ENCODE measurements around the gene GPR6.
A peak's percentile ranks its signal among the peaks of the same experiment; 100 is the strongest.

GPR6 gene

DNA sequence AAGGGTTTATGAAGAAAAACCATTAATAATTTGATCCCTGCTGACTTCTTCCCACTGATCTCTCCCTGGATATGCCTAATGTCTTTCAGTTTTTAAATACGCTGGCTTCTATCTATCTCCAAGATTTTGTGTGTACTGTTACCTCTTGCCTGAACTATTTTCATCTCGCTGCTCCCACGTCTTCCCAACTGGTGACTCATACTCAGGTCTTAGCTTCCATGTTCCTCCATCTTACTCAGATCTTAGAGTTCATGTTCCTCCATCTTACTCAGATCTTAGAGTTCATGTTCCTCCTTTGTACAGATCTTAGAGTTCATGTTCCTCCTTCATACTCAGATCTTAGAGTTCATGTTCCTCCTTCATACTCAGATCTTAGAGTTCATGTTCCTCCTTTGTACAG lies 21.6 kb downstream of the GPR6 start:
- DNase-seq (ENCODE audit: low spot score): no peak

DNA sequence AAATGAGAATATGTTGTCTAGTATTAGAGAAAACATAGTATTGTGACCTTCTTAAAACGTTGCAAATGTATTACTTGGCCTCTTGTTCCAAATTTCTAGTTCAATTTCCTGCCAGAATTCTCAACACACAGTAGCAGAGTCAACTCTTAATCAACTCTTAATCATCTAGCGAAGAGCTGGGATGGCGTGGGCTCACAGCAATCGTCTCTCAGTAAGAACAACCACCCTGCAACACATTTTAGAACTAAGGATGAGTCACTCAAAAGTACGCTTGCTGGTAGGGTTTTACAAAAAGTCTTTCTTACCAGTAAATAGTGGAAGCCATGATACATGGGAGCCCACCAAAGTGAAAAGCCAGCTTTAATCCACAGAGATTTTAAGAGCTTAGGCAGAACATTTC lies 24.6 kb downstream of the GPR6 start:
- peak; percentile 71 for DNase-seq (ENCODE audit: low spot score)

DNA sequence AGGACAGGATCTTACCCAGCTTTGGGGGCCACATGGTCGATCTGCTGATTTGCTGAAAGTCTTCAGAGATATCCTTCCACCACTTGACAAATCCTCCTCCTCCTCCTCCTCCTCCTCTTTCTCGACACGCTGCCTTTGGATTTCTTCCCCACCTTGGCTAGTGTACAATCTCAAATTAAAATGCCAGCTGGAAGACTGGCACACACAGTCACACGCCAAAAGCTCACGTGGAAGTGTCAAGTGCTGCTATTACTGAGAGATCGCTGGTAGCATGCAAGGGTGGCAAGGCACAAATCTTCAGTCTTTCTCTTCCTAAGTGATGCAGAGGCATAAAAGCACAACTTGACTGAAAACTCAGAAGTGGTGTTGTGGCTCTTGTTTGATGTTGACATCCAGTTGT lies 35.3 kb downstream of the GPR6 start:
- peak; percentile 57 for DNase-seq (ENCODE audit: low spot score)

DNA sequence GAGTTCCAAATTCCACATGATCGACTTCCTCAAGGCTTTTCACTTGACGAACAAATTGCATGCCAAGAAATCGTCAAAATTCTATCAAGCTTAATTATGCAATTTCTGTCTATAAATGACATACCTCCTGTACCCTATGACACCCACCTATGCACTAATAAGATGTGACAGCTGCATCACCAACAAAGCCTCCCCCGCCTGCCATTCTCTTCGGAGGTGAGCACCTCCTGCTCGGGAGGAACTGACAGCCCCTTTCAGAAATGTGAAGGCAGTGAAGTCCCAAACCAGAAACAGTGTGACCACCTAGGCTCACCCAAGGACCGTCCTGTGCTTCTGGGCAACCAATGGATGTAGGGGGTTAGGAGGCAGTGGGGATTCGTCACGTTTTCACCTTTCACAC lies 37.1 kb downstream of the GPR6 start:
- peak; percentile 82 for DNase-seq (ENCODE audit: low spot score)

DNA sequence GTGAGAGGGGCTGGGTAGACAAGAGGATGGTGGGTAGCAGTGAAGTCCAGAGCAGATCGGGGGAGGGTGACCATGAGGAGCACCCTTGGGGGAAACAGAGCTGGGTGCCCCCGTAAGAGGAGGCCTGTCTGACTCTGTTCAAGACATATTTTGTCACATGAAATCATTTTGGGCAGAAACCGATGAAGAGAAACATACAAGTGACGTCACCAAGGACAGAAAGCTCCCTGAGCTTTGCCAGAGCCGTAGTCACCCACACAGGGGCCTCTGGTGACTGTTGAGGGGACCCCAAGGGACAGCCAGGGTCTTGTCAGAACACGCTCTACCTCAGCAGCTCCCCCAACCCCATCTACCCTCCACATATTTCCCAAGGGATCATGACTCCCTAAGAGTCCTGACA lies 39.2 kb downstream of the GPR6 start:
- DNase-seq (ENCODE audit: low spot score): no peak

DNA sequence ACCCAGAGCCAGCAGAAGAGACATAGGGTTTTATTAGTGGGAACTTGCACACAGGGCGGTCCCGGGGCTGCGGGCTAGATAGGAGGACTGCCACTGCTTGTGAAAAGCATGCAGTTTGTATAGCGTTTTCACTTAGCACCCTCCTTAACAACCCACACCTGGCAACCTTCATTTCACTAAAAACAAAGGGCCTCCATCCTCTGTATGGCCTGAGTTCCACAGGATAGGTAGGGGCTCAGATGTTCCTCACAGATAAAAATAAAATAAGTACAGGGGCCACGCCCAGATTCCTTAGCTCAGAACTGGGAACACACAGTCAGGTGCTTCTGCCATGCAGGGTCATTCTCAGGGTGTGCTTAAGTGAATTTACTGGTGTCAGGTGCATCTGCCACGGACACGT lies 39.8 kb downstream of the GPR6 start:
- no peak for DNase-seq (ENCODE audit: low spot score)

DNA sequence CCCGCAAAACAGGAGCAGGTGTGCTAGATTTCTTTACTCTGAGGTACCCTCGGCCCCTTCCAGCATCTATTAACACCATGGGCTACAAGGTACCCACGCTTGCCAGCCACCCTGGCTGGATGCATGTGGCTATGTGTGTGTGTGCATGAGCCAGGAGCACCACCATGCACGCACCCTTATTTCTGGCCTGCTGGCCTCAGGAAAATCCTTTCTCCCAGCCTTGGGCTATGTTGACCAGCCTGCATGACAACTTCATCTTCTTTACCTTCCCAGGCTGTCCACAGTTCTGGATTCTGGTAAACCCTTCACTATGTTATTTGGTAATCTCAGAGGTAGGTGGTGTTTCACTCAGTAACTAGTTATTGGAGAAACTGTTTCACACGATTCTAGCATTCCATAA lies 40.4 kb downstream of the GPR6 start:
- no peak for DNase-seq (ENCODE audit: low spot score)

DNA sequence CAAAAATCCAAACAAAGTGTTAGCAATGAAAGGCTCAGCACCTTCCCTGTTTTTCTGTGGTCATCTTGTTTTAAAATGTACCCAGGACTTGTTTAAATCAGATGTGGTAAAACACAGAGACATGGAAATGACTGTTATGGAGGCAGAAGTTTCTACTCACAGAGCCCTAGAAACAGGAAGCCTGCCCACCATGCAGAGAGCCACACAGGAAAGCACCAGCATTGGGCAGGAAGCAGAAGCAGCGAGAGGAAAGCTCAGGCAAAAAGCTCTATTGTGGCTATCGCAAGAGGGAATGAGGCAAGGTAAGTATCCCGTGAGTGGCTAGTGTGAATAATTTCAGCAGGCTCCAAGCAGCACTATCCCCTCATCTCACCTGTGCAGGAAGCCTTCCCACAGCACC lies 42.8 kb downstream of the GPR6 start:
- DNase-seq (ENCODE audit: low spot score): no peak

DNA sequence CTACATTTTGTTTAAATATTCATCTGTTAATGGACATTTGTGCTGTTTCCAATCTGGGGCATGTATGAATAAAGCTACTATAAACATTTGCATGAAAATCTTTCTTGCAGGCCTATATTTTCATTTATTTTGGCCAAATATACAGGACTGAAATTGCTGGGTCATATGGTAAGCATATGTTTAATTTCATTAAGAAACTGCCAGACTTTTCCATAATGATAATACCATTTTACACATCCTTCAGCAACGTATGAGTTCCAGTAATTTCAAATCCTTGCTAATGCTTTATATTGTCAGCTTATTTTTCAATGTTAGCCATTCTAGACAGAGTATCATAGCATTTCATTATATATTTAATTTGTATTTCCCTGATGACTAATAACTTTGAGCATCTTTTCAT lies 51.0 kb downstream of the GPR6 start:
- DNase-seq (ENCODE audit: low spot score): no peak
